Neural crest cell (in vitro differentiated cells): ENCODE results near the gene NCS1. TPM values are rescaled to one million over a fixed set of nuclear protein-coding genes. Genes with fewer than 3 reads are reported as not detected.

ENCODE experiments used
- DNase-seq: peaks from one replicate; pipeline ENCODE4 v3.0.0; 2021; ENCODE audit warnings: low read depth, mixed read lengths, low spot score
- H3K27ac Mint-ChIP-seq: one replicate; pipeline ENCODE4 v1.8.0; 2021; ENCODE audit warnings: mild to moderate bottlenecking, mixed read lengths; ENCODE audit not compliant: unreplicated experiment
- H3K27me3 Mint-ChIP-seq: 2 replicates; pipeline ENCODE4 v1.8.0; 2021; ENCODE audit warnings: low read depth, mild to moderate bottlenecking, mixed read lengths
- H3K36me3 Mint-ChIP-seq: 2 replicates; pipeline ENCODE4 v1.8.0; 2021; ENCODE audit warnings: low read depth, mild to moderate bottlenecking, mixed read lengths
- H3K4me1 Mint-ChIP-seq: 2 replicates; pipeline ENCODE4 v1.8.0; 2021; ENCODE audit warnings: mixed read lengths
- H3K4me3 Mint-ChIP-seq: one replicate; pipeline ENCODE4 v1.8.0; 2021; ENCODE audit warnings: mild to moderate bottlenecking, mixed read lengths
- H3K9me3 Mint-ChIP-seq: 2 replicates; pipeline ENCODE4 v1.8.0; 2021; ENCODE audit warnings: mixed read lengths
- total RNA-seq: library from RNA; stranded (reverse); gene quantifications from 2 replicates; pipeline ENCODE4 v1.2.1, GENCODE V29; 2021
- TF ChIP-seq, protein P1 (sequence below): fragments of 200-600 bp; sonication (generic); conservative IDR thresholded peaks from 2 replicates; pipeline ENCODE4 v1.5.0; 2021; ENCODE audit warnings: antibody characterized with exemption, mild to moderate bottlenecking

NCS1 gene
- total RNA-seq, 1 donor from 2014 or later = 60.1 TPM

DNA sequence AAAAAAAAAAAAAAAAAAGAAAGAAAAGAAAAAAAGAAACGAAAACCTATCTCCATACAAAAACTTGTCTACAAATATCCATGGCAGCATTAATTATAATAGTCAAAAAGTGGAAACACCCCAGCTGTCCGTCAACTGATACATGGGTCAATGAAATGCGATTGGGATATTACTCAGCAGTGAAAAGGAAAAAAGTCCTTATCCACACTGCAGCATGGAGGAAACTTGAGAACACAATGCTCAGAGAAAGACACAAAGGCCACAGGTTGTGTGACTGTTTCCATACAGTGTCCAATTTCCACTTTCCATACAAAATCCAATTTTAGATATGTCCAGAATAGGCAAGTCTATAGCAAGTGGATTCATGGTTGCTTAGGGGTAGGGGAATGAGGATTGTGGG lies 24.3 kb upstream of the NCS1 start:
- DNase-seq = no peak
- H3K27me3 Mint-ChIP-seq = peaks cover 11% of the 10 kb centered on the region
- H3K27ac Mint-ChIP-seq = no peak overlapping the region
- peaks cover 13% of the 10 kb centered on the region for H3K4me1 Mint-ChIP-seq
- H3K4me3 Mint-ChIP-seq = no peak overlapping the region
- TF ChIP-seq, protein P1, sequence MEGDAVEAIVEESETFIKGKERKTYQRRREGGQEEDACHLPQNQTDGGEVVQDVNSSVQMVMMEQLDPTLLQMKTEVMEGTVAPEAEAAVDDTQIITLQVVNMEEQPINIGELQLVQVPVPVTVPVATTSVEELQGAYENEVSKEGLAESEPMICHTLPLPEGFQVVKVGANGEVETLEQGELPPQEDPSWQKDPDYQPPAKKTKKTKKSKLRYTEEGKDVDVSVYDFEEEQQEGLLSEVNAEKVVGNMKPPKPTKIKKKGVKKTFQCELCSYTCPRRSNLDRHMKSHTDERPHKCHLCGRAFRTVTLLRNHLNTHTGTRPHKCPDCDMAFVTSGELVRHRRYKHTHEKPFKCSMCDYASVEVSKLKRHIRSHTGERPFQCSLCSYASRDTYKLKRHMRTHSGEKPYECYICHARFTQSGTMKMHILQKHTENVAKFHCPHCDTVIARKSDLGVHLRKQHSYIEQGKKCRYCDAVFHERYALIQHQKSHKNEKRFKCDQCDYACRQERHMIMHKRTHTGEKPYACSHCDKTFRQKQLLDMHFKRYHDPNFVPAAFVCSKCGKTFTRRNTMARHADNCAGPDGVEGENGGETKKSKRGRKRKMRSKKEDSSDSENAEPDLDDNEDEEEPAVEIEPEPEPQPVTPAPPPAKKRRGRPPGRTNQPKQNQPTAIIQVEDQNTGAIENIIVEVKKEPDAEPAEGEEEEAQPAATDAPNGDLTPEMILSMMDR = no peak
- no peaks in the 10 kb centered on the region for H3K9me3 Mint-ChIP-seq
- no peaks in the 10 kb centered on the region for H3K36me3 Mint-ChIP-seq

DNA sequence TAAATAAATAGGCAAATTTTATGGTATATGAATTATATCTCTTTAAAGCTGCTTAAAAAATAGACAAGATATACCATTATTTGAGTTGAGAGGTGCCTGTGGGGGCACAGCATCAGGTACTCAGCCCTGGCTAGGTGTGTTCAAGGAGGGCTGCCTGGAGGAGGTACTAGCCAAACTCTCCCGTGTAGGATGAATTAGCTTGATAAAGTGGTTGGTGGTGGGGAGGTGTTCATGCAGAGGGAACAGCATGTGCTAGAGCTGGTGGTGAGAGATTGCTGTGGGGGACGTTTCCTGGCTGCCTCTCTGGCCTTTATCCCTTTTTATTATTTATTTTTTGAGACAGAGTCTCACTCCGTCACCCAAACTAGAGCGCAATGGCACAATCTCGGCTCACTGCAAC lies 23.2 kb upstream of the NCS1 start:
- Mint-ChIP-seq H3K4me1 (peaks cover 5% of the 10 kb centered on the region), H3K4me3 (no peak overlapping the region), H3K27ac (no peak overlapping the region), H3K36me3 (no peaks in the 10 kb centered on the region), H3K27me3 (peaks cover 5% of the 10 kb centered on the region), H3K9me3 (no peaks in the 10 kb centered on the region)
- DNase-seq = no peak
- TF ChIP-seq, protein P1 = no peak

- no peaks in the 10 kb centered on the region for H3K9me3 Mint-ChIP-seq
- H3K4me3 Mint-ChIP-seq = no peak overlapping the region
- no peak overlapping the region for H3K27ac Mint-ChIP-seq
- no peak for DNase-seq
- H3K36me3 Mint-ChIP-seq = no peaks in the 10 kb centered on the region
- TF ChIP-seq, protein P1 = no peak
- H3K4me1 Mint-ChIP-seq = peaks cover under 1% of the 10 kb centered on the region
- H3K27me3 Mint-ChIP-seq = peaks cover 4% of the 10 kb centered on the region
These were observed 22.4 kb upstream of the NCS1 start for GRCh38 chr9:130149654-130150286.

GRCh38 chr9:130150779-130151382 lies 21.3 kb upstream of the NCS1 start:
- H3K36me3 Mint-ChIP-seq = no peaks in the 10 kb centered on the region
- H3K4me3 Mint-ChIP-seq = no peak overlapping the region
- no peaks in the 10 kb centered on the region for H3K4me1 Mint-ChIP-seq
- TF ChIP-seq, protein P1 = no peak
- DNase-seq = no peak
- peaks cover 4% of the 10 kb centered on the region for H3K27me3 Mint-ChIP-seq
- H3K9me3 Mint-ChIP-seq = no peaks in the 10 kb centered on the region
- no peak overlapping the region for H3K27ac Mint-ChIP-seq

- no peak for DNase-seq
- Mint-ChIP-seq H3K36me3 (no peaks in the 10 kb centered on the region), H3K9me3 (no peaks in the 10 kb centered on the region), H3K4me1 (no peaks in the 10 kb centered on the region), H3K4me3 (no peak overlapping the region), H3K27ac (no peak overlapping the region), H3K27me3 (no peaks in the 10 kb centered on the region)
- TF ChIP-seq, protein P1 = no peak
These were observed 17.4 kb upstream of the NCS1 start for GRCh38 chr9:130154816-130155215.
